MG63 (cell line): ENCODE data around the gene RASL12. TPM values are rescaled to one million over a fixed set of nuclear protein-coding genes. Genes with fewer than 3 reads are reported as not detected.
A peak's percentile ranks its signal among the peaks of the same experiment; 100 is the strongest.
"Not testable (repeated sequence)": the region's sequence is repeated elsewhere in the genome, so short reads cannot be mapped to it uniquely, and the experiment has no call there.

ENCODE experiments used
- DNase-seq: peaks from one replicate; pipeline ENCODE4 v3.0.0-alpha.2; 2020
- H3K27me3 ChIP-seq: fragments of 250-450 bp; sonication (Bioruptor Pico); 2 replicates; pipeline ENCODE4 v1.5.1; 2020; ENCODE audit warnings: mild to moderate bottlenecking, moderate library complexity
- H3K36me3 ChIP-seq: fragments of 250-450 bp; sonication (Bioruptor Pico); 2 replicates; pipeline ENCODE4 v1.5.1; 2020; ENCODE audit warnings: mild to moderate bottlenecking, moderate library complexity
- H3K4me3 ChIP-seq: fragments of 250-450 bp; sonication (Bioruptor Pico); 2 replicates; pipeline ENCODE4 v1.5.1; 2020; ENCODE audit warnings: mild to moderate bottlenecking, moderate library complexity
- H3K9me3 ChIP-seq: fragments of 250-450 bp; sonication (Bioruptor Pico); 2 replicates; pipeline ENCODE4 v1.5.1; 2020; ENCODE audit warnings: mild to moderate bottlenecking, moderate library complexity
- total RNA-seq: library from RNA; depleted of rRNA; stranded (reverse); fragments of >200 nt; shearing (Covaris generic); gene quantifications from 2 replicates; pipeline ENCODE4 v1.2.3, GENCODE V29; 2014; ENCODE audit warnings: low replicate concordance

The RASL12 gene
- total RNA-seq, 1 experiment from 2014 or later: 4.7 TPM

DNA sequence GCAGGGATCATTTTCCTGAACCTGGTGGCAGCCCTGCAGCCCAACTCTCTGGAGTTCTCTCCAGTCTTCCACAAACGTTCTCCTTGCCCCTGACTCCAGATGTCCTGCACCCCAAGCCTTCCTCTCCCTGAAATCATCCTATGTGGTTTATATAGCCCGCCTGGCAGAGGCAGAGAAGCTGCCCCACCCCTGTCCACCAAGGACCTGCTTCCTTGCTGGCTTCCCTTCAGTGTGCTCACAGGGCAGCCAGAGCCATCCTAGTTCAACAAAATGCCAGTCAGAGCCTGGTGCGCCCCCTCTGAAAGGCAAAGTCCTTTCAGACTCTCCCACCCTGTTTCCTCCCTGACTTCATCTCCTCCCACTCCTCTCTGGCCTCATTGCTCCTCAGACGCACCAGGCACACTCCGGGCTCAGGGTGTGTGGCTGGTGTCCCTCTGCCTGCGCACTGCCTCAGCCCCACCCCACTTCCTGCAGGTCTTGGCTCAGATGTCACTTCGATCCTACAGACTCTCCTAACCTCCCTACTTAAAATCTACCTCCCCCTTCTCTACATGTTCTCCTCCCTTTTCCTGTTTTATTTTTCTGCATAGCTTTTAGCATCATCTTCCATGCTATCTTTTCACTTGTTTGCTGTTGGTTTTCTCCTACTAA, 14.6 kb upstream of the RASL12 start:
- Histone ChIP-seq H3K36me3 (no peaks in the 10 kb centered on the region), H3K9me3 (no peaks in the 10 kb centered on the region), H3K4me3 (no peak overlapping the region), H3K27me3 (no peaks in the 10 kb centered on the region)
- DNase-seq: peak; percentile 45

- no peaks in the 10 kb centered on the region for H3K36me3 ChIP-seq
- H3K9me3 ChIP-seq: no peaks in the 10 kb centered on the region
- no peak for DNase-seq
- H3K27me3 ChIP-seq: no peaks in the 10 kb centered on the region
- no peak overlapping the region for H3K4me3 ChIP-seq
Observed at GRCh38 chr15:65081758-65082157, 14.0 kb upstream of the RASL12 start.

DNA sequence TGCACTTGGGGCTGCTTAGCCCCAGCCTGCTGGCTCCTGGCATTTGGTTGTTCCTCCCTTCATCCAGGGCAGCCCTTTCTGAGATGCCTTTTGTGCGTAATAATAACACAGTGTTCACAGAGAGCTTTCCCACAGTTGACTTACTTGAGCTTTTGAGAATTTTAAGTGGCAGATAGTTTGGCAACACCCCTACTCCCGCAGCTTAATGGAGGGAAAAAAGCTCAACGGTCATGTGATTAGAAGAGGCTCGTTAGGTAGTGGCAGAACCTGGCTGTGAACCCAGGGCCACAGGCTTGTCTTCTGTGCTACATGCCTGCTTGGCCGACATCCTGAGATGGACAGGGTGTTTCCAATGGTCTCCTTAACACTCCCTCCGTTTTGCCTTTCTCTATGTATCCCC, 13.5 kb upstream of the RASL12 start:
- H3K9me3 ChIP-seq: no peaks in the 10 kb centered on the region
- no peak overlapping the region for H3K4me3 ChIP-seq
- H3K27me3 ChIP-seq: no peaks in the 10 kb centered on the region
- DNase-seq: no peak
- H3K36me3 ChIP-seq: no peaks in the 10 kb centered on the region

- no peak overlapping the region for H3K4me3 ChIP-seq
- DNase-seq: no peak
- H3K9me3 ChIP-seq: no peaks in the 10 kb centered on the region
- H3K36me3 ChIP-seq: no peaks in the 10 kb centered on the region
- H3K27me3 ChIP-seq: no peaks in the 10 kb centered on the region
Observed at GRCh38 chr15:65079580-65079979, 11.8 kb upstream of the RASL12 start.

DNA sequence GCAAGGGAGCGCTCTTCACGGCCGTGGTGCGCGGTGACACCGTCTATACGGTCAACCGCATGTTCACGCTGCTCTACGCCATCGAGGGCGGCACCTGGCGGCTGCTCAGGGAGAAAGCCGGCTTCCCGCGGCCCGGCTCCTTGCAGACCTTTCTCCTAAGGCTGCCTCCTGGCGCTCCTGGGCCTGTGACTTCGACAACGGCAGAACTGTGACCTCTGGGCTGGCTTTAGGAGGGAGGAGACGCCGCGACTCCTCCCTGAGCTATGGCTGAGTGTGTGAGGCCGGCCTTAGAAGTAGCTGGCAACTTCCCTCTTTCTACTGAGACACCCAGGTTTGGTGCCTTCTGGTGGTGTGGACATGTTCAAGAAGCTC, 10.2 kb upstream of the RASL12 start:
- DNase-seq: no peak
- Histone ChIP-seq H3K9me3 (no peaks in the 10 kb centered on the region), H3K36me3 (no peaks in the 10 kb centered on the region), H3K27me3 (no peaks in the 10 kb centered on the region), H3K4me3 (no peak overlapping the region)

DNA sequence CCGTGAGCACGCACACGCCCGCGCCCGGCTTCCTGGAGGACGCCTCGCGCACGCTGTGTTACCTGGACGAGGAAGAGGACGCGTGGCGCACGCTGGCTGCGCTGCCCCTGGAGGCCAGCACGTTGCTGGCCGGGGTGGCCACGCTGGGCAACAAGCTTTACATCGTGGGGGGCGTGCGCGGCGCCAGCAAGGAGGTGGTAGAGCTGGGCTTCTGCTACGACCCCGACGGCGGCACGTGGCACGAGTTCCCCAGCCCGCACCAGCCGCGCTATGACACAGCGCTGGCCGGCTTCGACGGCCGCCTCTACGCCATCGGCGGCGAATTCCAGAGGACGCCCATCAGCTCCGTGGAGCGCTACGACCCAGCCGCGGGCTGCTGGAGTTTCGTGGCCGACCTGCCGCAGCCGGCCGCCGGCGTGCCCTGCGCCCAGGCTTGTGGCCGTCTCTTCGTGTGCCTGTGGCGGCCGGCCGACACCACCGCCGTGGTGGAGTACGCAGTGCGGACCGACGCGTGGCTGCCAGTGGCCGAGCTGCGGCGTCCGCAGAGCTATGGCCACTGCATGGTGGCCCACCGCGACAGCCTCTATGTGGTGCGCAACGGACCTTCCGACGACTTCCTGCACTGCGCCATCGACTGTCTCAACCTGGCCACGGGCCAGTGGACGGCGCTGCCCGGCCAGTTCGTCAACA, 9.6 kb upstream of the RASL12 start:
- Histone ChIP-seq H3K27me3 (no peaks in the 10 kb centered on the region), H3K36me3 (no peaks in the 10 kb centered on the region), H3K9me3 (no peaks in the 10 kb centered on the region), H3K4me3 (no peak overlapping the region)
- DNase-seq: no peak

DNA sequence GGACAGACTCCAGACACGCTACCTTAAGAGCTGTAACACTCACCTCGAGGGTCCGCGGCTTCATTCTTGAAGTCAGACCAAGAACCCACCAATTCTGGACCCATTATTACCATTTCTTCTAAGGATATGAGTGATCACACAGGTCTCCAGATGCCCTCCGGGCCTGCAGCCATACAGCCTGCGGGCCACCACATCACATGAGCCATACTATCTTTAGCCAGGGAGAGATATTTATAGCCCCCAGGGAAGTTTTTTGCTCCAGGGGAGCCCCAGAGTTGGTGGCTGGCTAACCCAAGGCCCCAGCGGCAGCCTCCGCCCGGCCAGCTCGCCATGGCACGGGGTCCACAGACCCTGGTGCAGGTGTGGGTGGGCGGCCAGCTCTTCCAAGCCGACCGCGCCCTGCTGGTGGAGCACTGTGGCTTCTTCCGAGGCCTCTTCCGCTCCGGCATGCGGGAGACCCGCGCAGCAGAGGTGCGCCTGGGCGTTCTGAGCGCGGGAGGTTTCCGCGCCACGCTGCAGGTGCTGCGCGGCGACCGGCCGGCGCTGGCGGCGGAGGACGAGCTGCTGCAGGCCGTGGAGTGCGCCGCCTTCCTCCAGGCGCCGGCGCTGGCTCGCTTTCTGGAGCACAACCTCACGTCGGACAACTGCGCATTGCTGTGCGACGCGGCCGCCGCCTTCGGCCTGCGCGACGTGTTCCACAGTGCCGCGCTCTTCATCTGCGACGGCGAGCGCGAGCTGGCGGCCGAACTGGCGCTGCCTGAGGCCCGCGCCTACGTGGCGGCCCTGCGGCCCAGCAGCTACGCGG, 8.9 kb upstream of the RASL12 start, which contains the start of gene KBTBD13:
TSS of gene KBTBD13 (plus strand) at position 261 of the 805 bp plus-strand sequence. CDS start at position 331, 70 bp downstream.
- Histone ChIP-seq H3K36me3 (no peaks in the 10 kb centered on the region), H3K9me3 (no peaks in the 10 kb centered on the region), H3K4me3 (no peak within 1 kb of the TSS), H3K27me3 (no peaks in the 10 kb centered on the region)
- no peak for DNase-seq

- H3K27me3 ChIP-seq, H3K4me3 ChIP-seq, DNase-seq, H3K9me3 ChIP-seq, H3K36me3 ChIP-seq: not testable (repeated sequence)
Observed at GRCh38 chr15:65075607-65076395, 8.0 kb upstream of the RASL12 start.

DNA sequence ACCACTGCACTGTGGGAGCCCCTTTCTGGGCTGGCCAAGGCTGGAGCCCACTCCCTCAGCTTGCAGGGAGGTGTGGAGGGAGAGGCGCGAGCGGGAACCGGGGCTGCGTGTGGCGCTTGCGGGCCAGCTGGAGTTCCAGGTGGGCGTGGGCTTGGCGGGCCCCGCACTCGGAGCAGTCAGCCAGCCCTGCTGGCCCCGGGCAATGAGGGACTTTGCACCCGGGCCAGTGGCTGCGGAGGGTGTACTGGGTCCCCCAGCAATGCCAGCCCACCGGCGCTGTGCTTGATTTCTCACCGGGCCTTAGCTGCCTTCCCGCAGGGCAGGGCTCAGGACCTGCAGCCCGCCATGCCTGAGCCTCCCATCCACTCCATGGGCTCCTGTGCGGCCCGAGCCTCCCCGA, 7.2 kb upstream of the RASL12 start:
- not testable (repeated sequence) for H3K36me3 ChIP-seq, DNase-seq, H3K4me3 ChIP-seq, H3K27me3 ChIP-seq, H3K9me3 ChIP-seq

DNA sequence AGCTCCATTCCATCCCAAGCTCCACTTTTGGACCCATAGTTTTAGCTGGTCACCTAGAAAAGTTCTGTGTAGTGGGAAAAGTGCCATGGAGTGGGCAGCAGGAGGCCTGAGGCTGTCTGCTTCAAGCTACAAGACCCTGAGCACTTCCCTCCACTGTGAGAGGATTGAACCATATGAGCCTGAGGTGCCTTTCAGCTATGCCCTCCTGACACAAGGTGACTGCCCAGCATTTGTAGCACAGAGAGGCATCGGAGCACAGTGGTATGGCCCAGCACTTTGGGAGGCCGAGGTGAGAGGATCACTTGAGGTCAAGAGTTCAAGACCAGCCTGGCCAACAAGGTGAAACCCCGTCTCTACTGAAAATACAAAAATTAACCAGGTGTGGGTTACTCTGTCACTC, 4.8 kb upstream of the RASL12 start:
- no peak for DNase-seq
- no peaks in the 10 kb centered on the region for H3K27me3 ChIP-seq
- no peak overlapping the region for H3K4me3 ChIP-seq
- no peaks in the 10 kb centered on the region for H3K9me3 ChIP-seq
- H3K36me3 ChIP-seq: no peaks in the 10 kb centered on the region

DNA sequence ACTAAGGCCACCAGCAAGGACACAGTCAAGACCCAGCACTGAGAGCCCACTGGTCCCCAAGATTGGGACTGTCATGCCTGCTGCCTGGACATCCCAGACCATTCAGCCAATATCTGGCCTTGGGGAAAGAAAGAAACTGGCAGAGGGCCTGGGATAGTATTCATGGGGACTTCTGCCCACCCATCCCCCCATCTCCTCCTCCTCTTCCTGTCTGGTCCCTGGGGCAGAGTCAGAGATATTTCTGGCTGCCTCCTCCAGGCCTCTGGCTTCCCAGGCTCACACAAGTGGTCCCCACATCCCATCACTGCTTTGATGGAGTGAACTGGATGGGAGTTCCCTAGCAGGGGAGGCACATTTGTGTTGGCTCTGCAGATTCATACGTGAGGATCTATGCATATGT, 4.2 kb upstream of the RASL12 start:
- no peaks in the 10 kb centered on the region for H3K36me3 ChIP-seq
- no peaks in the 10 kb centered on the region for H3K27me3 ChIP-seq
- no peak overlapping the region for H3K4me3 ChIP-seq
- peak; percentile 39 for DNase-seq
- H3K9me3 ChIP-seq: no peaks in the 10 kb centered on the region

- Histone ChIP-seq H3K4me3 (no peak overlapping the region), H3K36me3 (no peaks in the 10 kb centered on the region)
- DNase-seq: peak; percentile 70
Observed at GRCh38 chr15:65071381-65071811, 3.6 kb upstream of the RASL12 start.

GRCh38 chr15:65069779-65070546, 2.2 kb upstream of the RASL12 start:
- no peaks in the 10 kb centered on the region for H3K9me3 ChIP-seq
- no peaks in the 10 kb centered on the region for H3K36me3 ChIP-seq
- H3K4me3 ChIP-seq: no peak overlapping the region
- DNase-seq: no peak
- H3K27me3 ChIP-seq: no peaks in the 10 kb centered on the region

More at GRCh38 chr15:65071381-65071811, 3.6 kb upstream of the RASL12 start:
- no peaks in the 10 kb centered on the region for H3K27me3 ChIP-seq
- no peaks in the 10 kb centered on the region for H3K9me3 ChIP-seq

GRCh38 chr15:65069179-65069578, 1.4 kb upstream of the RASL12 start:
- Histone ChIP-seq H3K9me3 (no peaks in the 10 kb centered on the region), H3K27me3 (no peaks in the 10 kb centered on the region), H3K4me3 (no peak overlapping the region), H3K36me3 (no peaks in the 10 kb centered on the region)
- DNase-seq: peak; percentile 94

- no peaks in the 10 kb centered on the region for H3K27me3 ChIP-seq
- H3K36me3 ChIP-seq: no peaks in the 10 kb centered on the region
- DNase-seq: no peak
- no peaks in the 10 kb centered on the region for H3K9me3 ChIP-seq
- H3K4me3 ChIP-seq: no peak overlapping the region; the same call in none of the 2 replicates
Observed at GRCh38 chr15:65068403-65068788, 605 bp upstream of the RASL12 start.

- Histone ChIP-seq H3K27me3 (no peaks in the 10 kb centered on the region), H3K9me3 (no peaks in the 10 kb centered on the region), H3K4me3 (peak overlapping the region; percentile 42), H3K36me3 (no peaks in the 10 kb centered on the region)
- no peak for DNase-seq
Observed at GRCh38 chr15:65067317-65067644, 510 bp downstream of the RASL12 start.
